Measurements from ENCODE around the gene CD6. TPM values are rescaled to one million over a fixed set of nuclear protein-coding genes. Genes with fewer than 3 reads are reported as not detected.

The CD6 gene
- total and polyA plus RNA-seq, 2 of the 8 experiments (the other 6 are each of a cell fraction or from before 2014, with no cell fraction given), result 0.03 TPM; not detected in 1

DNA sequence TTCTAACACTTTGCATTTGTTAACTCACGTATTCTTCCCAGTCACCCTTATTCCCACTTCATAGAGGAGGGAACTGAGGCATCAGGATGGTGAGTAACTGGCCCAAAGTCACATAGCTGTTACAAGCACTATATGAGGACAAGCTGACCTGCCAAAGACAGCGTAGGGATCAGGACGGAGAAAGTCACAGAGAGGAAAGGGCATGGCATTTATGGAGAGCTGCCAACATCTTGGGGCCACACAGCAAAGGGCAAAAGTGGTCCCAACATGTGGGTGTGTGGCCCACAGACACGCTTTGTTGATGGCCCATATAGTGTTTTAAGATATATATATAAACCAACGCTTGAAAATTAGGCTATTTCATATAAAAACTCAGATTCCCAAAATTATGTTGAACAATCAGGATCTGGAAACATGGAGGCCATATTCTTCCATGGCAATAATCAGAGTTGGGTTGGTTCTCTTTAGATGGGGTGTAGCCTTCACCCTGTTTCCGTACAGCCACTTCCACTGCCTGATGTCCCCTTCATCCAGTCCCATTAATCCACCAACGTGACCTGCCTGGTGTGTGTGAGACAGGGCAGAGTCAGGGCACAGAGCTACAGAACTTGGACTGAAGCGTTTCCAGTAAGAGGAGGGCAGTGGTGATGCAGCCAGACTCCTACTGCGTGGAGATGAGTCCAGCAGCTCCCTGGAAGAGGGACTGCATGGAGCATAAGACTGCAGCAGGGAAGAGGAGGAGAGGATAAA, 90.9 kb downstream of the CD6 start:
- no peaks in the 10 kb centered on the region for H3K9me3 ChIP-seq (ENCODE audit: insufficient read depth in 2 of 2, low read depth in 1 of 2, low read length in 1 of 2)
- H2BK20ac ChIP-seq (ENCODE audit: low read length), result no peak overlapping the region
- no peak overlapping the region for H2BK15ac ChIP-seq (ENCODE audit: low read length)
- no peak overlapping the region for H3K18ac ChIP-seq (ENCODE audit: extremely low read depth, low read length)
- no peaks in the 10 kb centered on the region for H3K79me2 ChIP-seq (ENCODE audit: control insufficient read depth in 1 of 2, insufficient read depth in 2 of 2, low read length in 2 of 2)
- H3K56ac ChIP-seq (replicated peaks; ENCODE audit: insufficient read length, low read depth, low read length), result no peak overlapping the region
- FAIRE-seq (no peak), DNase-seq (ENCODE audit: low read depth in 1 of 2, low spot score in 2 of 2) (no peak)
- no peak overlapping the region for H3K4me3 ChIP-seq (ENCODE audit: extremely low read depth in 1 of 4, insufficient read depth in 2 of 4, low read depth in 3 of 4, low read length in 4 of 4)
- H3K4me2 ChIP-seq (ENCODE audit: insufficient read depth in 1 of 2, low read depth in 2 of 2, low read length in 2 of 2), result no peak overlapping the region
- no peak overlapping the region for H3K4ac ChIP-seq (replicated peaks; ENCODE audit: insufficient read length, low read depth, low read length)
- no peak overlapping the region for H3K14ac ChIP-seq (ENCODE audit: insufficient read length)
- no peak overlapping the region for H3K23ac ChIP-seq (ENCODE audit: insufficient read length)
- H4K5ac ChIP-seq (ENCODE audit: insufficient read length, low read depth, low read length), result no peak overlapping the region
- H4K8ac ChIP-seq (ENCODE audit: extremely low read depth, insufficient read depth, low read length), result no peak overlapping the region
- no peak overlapping the region for H2BK5ac ChIP-seq (ENCODE audit: low read depth, low read length)
- no peak overlapping the region for H2AFZ ChIP-seq (ENCODE audit: low read length)
- POLR2A ChIA-PET (ENCODE audit: partially characterized antibody), result no interaction called here
- WGBS, 2 experiments (ENCODE audit: extremely low coverage in 1 of 2, insufficient coverage in 1 of 2, insufficient read length in 1 of 2, insufficient replicate concordance in 2 of 2, low coverage in 1 of 2, low lambda C conversion rate in 2 of 2, missing lambda C conversion rate in 1 of 2), result 96% methylated on average over 9 of the region's 9 CpGs; no CpG with 5 or more reads in 1 of the 2 experiments
- CTCF ChIA-PET (ENCODE audit: partially characterized antibody), result no interaction called here
- no peak overlapping the region for H2AK5ac ChIP-seq (ENCODE audit: low read depth, low read length)
- no peak overlapping the region for H3K9ac ChIP-seq (replicated peaks in 1 of 4; ENCODE audit: extremely low read depth in 1 of 4, low read depth in 3 of 4, low read length in 3 of 4)
- no peaks in the 10 kb centered on the region for H3K27me3 ChIP-seq (replicated peaks in 1 of 4; ENCODE audit: control insufficient read depth in 3 of 4, extremely low read depth in 1 of 4, insufficient read depth in 3 of 4, low read length in 3 of 4)
- no peak overlapping the region for H2BK12ac ChIP-seq (ENCODE audit: low read depth, low read length)
- H3K23me2 ChIP-seq (ENCODE audit: low read depth, low read length), result no peaks in the 10 kb centered on the region
- H3K36me3 ChIP-seq (ENCODE audit: control insufficient read depth in 2 of 4, insufficient read depth in 4 of 4, low read length in 3 of 4), result no peaks in the 10 kb centered on the region
- no peaks in the 10 kb centered on the region for H3K4me1 ChIP-seq (replicated peaks in 1 of 4; ENCODE audit: control insufficient read depth in 3 of 4, insufficient read depth in 4 of 4, low read length in 3 of 4)
- H4K20me1 ChIP-seq (replicated peaks in 1 of 2; ENCODE audit: control insufficient read depth in 1 of 2, insufficient read depth in 2 of 2, low read length in 2 of 2), result peaks cover 0 to 2% of the 10 kb centered on the region in 2 experiments
- H4K91ac ChIP-seq (replicated peaks; ENCODE audit: insufficient read length, low read length), result no peak overlapping the region
- H3K27ac ChIP-seq (ENCODE audit: low read depth, low read length), result no peak overlapping the region
- no peak overlapping the region for H2BK120ac ChIP-seq (replicated peaks; ENCODE audit: low read depth, low read length)
- TF ChIP-seq FOSL1 (IDR thresholded peaks at IDR 0.05; ENCODE audit: insufficient read depth, low read depth, low read length) (no peak), CHD1 (IDR thresholded peaks at IDR 0.05; ENCODE audit: low read depth, low read length) (no peak), BACH1 (IDR thresholded peaks at IDR 0.05; ENCODE audit: low read length) (no peak)
- no peaks in the 10 kb centered on the region for H3K79me1 ChIP-seq (ENCODE audit: low read depth, low read length)

All from H1 (cell line).